ENCODE results near the gene SDHC.

Gene SDHC

GRCh38 chr1:161314201-161314981, at the start of gene SDHC (continued):
- TF ChIP-seq, protein P1, sequence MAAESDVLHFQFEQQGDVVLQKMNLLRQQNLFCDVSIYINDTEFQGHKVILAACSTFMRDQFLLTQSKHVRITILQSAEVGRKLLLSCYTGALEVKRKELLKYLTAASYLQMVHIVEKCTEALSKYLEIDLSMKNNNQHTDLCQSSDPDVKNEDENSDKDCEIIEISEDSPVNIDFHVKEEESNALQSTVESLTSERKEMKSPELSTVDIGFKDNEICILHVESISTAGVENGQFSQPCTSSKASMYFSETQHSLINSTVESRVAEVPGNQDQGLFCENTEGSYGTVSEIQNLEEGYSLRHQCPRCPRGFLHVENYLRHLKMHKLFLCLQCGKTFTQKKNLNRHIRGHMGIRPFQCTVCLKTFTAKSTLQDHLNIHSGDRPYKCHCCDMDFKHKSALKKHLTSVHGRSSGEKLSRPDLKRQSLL (tag by site-specific recombination; IDR thresholded peaks at IDR 0.05): peak; percentile 90
- no peak for TF ChIP-seq ZFP37 (tag by site-specific recombination; IDR thresholded peaks at IDR 0.05)
- no peak for TF ChIP-seq ZNF341 (tag by site-specific recombination; IDR thresholded peaks at IDR 0.05; ENCODE audit: low read depth)
- TF ChIP-seq SETDB1 (IDR thresholded peaks at IDR 0.05; ENCODE audit: insufficient read length, low read length): no peak
- TF ChIP-seq ZNF211 (tag by site-specific recombination; IDR thresholded peaks at IDR 0.05; ENCODE audit: low read depth): no peak
- peak; percentile 81 for TF ChIP-seq ZNF629 (tag by site-specific recombination; IDR thresholded peaks at IDR 0.05)
- no peak for TF ChIP-seq MEIS1 (CRISPR knock-in tag; IDR thresholded peaks at IDR 0.05; ENCODE audit: borderline replicate concordance)
- TF ChIP-seq ZNF155 (tag by site-specific recombination; IDR thresholded peaks at IDR 0.05): no peak
- TF ChIP-seq OSR2 (tag by site-specific recombination; IDR thresholded peaks at IDR 0.05): no peak
- TF ChIP-seq KLF16 (tag by site-specific recombination; IDR thresholded peaks at IDR 0.05): peak; percentile 80; the same call in 1 of the 2 replicates
- no peak for TF ChIP-seq ZNF23 (tag by site-specific recombination; IDR thresholded peaks at IDR 0.05; ENCODE audit: borderline replicate concordance)
- TF ChIP-seq ZNF776 (tag by site-specific recombination; IDR thresholded peaks at IDR 0.05; ENCODE audit: borderline replicate concordance): no peak
- TF ChIP-seq ZNF704 (tag by site-specific recombination; IDR thresholded peaks at IDR 0.05): no peak
- no peak for TF ChIP-seq ZNF596 (tag by site-specific recombination; IDR thresholded peaks at IDR 0.05)
- TF ChIP-seq TCF7L2 (IDR thresholded peaks at IDR 0.05; ENCODE audit: borderline replicate concordance, low read depth, low read length): no peak
- TF ChIP-seq ZNF571 (tag by site-specific recombination; IDR thresholded peaks at IDR 0.05): no peak
- no peak for TF ChIP-seq ZNF555 (tag by site-specific recombination; conservative IDR thresholded peaks at IDR 0.05)
- peak; percentile 61 for TF ChIP-seq ZBTB17 (tag by site-specific recombination; IDR thresholded peaks at IDR 0.05)
- no peak for TF ChIP-seq ZNF311 (tag by site-specific recombination; IDR thresholded peaks at IDR 0.05; ENCODE audit: borderline replicate concordance)
- TF ChIP-seq KLF10 (tag by site-specific recombination; IDR thresholded peaks at IDR 0.05): no peak
- no peak; the same call in 1 of the 2 replicates for TF ChIP-seq ELK4 (IDR thresholded peaks at IDR 0.05; ENCODE audit: borderline replicate concordance, low read depth, low read length)
- TF ChIP-seq ZNF677 (tag by site-specific recombination; IDR thresholded peaks at IDR 0.05): no peak
- peak; percentile 64 for TF ChIP-seq ZBTB26 (tag by site-specific recombination; optimal IDR thresholded peaks at IDR 0.05)
- TF ChIP-seq ZNF423 (tag by site-specific recombination; IDR thresholded peaks at IDR 0.05): peak; percentile 77
- TF ChIP-seq ZNF660 (tag by site-specific recombination; IDR thresholded peaks at IDR 0.05): peak; percentile 49; the same call in 1 of the 2 replicates
- no peak for TF ChIP-seq ZNF362 (tag by site-specific recombination; IDR thresholded peaks at IDR 0.05)
- TF ChIP-seq ZNF302 (tag by site-specific recombination; IDR thresholded peaks at IDR 0.05; ENCODE audit: low read depth): no peak
- TF ChIP-seq ZNF529 (tag by site-specific recombination; IDR thresholded peaks at IDR 0.05; ENCODE audit: insufficient replicate concordance): no peak
- TF ChIP-seq ZNF114 (tag by site-specific recombination; IDR thresholded peaks at IDR 0.05): no peak
- 0 out of 2 replicates have a peak, but pooled peaks have one; percentile 46 for TF ChIP-seq ZNF580 (tag by site-specific recombination; IDR thresholded peaks at IDR 0.05)
- TF ChIP-seq ZNF391 (tag by site-specific recombination; IDR thresholded peaks at IDR 0.05; ENCODE audit: borderline replicate concordance, low read depth): no peak; the same call in 1 of the 2 replicates
- TF ChIP-seq ZNF146 (tag by site-specific recombination; IDR thresholded peaks at IDR 0.05): no peak
- TF ChIP-seq ZNF112 (tag by site-specific recombination; IDR thresholded peaks at IDR 0.05): no peak
- no peak for TF ChIP-seq WT1 (tag by site-specific recombination; IDR thresholded peaks at IDR 0.05)
- TF ChIP-seq ZBTB48 (tag by site-specific recombination; IDR thresholded peaks at IDR 0.05): peak; percentile 14; the same call in 1 of the 2 replicates
- TF ChIP-seq ZFP3 (tag by site-specific recombination; IDR thresholded peaks at IDR 0.05; ENCODE audit: low read depth): no peak
